Endothelial cell (in vitro differentiated cells): ENCODE data around the gene THEMIS2. TPM values are rescaled to one million over a fixed set of nuclear protein-coding genes. Genes with fewer than 3 reads are reported as not detected.

Experiments used
- DNase-seq: peaks from one replicate; pipeline ENCODE4 v3.0.0; 2021; ENCODE audit warnings: low spot score
- H3K27ac Mint-ChIP-seq: one replicate; pipeline ENCODE4 v1.8.0; 2021; ENCODE audit warnings: mixed read lengths, inconsistent platforms; ENCODE audit not compliant: unreplicated experiment
- H3K27me3 Mint-ChIP-seq: one replicate; pipeline ENCODE4 v1.8.0; 2021; ENCODE audit warnings: mild to moderate bottlenecking, moderate library complexity, mixed read lengths, inconsistent platforms; ENCODE audit not compliant: unreplicated experiment
- H3K36me3 Mint-ChIP-seq: one replicate; pipeline ENCODE4 v1.8.0; 2021; ENCODE audit warnings: mild to moderate bottlenecking, low read depth, mixed read lengths, inconsistent platforms; ENCODE audit not compliant: unreplicated experiment
- H3K4me1 Mint-ChIP-seq: one replicate; pipeline ENCODE4 v1.8.0; 2021; ENCODE audit warnings: mild to moderate bottlenecking, mixed read lengths, inconsistent platforms; ENCODE audit not compliant: unreplicated experiment
- H3K4me3 Mint-ChIP-seq: one replicate; pipeline ENCODE4 v1.8.0; 2021; ENCODE audit warnings: mild to moderate bottlenecking, mixed read lengths, inconsistent platforms; ENCODE audit not compliant: unreplicated experiment
- H3K9me3 Mint-ChIP-seq: one replicate; pipeline ENCODE4 v1.8.0; 2021; ENCODE audit warnings: mixed read lengths, inconsistent platforms; ENCODE audit not compliant: unreplicated experiment
- CTCF ChIP-seq: fragments of 200-600 bp; sonication (generic); IDR thresholded peaks from one replicate; pipeline ENCODE4 v1.5.0; 2021; ENCODE audit warnings: antibody characterized with exemption; ENCODE audit not compliant: unreplicated experiment
- total RNA-seq: library from RNA; stranded (reverse); fragmentation: NEBNext Ultra II Directional; extraction: Animal tissue kit (Norgen Biotek cat#: 25700); gene quantifications from one replicate; pipeline ENCODE4 v1.2.1, GENCODE V29; 2021; ENCODE audit not compliant: unreplicated experiment

The THEMIS2 gene
- total RNA-seq, 1 donor from 2014 or later = 9.6 TPM

GRCh38 chr1:27858949-27859576, 13.3 kb upstream of the THEMIS2 start:
- Mint-ChIP-seq H3K27ac (no peak overlapping the region), H3K4me1 (peaks cover 10% of the 10 kb centered on the region), H3K36me3 (no peaks in the 10 kb centered on the region), H3K27me3 (no peaks in the 10 kb centered on the region), H3K9me3 (no peaks in the 10 kb centered on the region), H3K4me3 (no peak overlapping the region)
- no peak for TF ChIP-seq CTCF
- DNase-seq = no peak

DNA sequence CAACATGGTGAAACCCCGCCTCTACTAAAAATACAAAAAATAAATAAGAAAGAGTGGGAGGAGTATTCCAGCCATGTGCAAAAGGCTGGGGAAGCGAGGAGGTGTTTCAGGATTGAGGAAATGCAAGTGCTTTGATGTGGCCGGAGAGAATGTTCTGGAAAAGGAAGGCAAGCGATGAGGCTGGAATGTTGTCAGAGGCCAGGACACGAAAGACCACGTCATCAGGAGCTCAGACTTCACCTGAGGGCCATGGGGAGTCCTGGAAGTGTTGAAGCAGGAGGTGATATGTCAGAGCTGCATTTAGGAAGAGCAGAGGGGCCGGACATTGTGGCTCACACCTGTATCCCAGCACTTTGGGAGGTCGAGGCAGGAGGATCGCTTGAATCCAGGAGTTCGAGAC, 10.9 kb upstream of the THEMIS2 start:
- no peak for DNase-seq
- no peak for TF ChIP-seq CTCF
- Mint-ChIP-seq H3K4me3 (no peak overlapping the region), H3K4me1 (peaks cover 12% of the 10 kb centered on the region), H3K27me3 (no peaks in the 10 kb centered on the region), H3K27ac (no peak overlapping the region), H3K36me3 (no peaks in the 10 kb centered on the region), H3K9me3 (no peaks in the 10 kb centered on the region)

- Mint-ChIP-seq H3K4me3 (no peak overlapping the region), H3K4me1 (peaks cover 12% of the 10 kb centered on the region), H3K27me3 (no peaks in the 10 kb centered on the region), H3K27ac (peak overlapping the region; percentile 55), H3K36me3 (no peaks in the 10 kb centered on the region), H3K9me3 (no peaks in the 10 kb centered on the region)
- DNase-seq = no peak
- no peak for TF ChIP-seq CTCF
Observed at GRCh38 chr1:27862004-27862403, 10.3 kb upstream of the THEMIS2 start.

- TF ChIP-seq CTCF = no peak
- peak overlapping the region; percentile 10 for H3K4me3 Mint-ChIP-seq
- H3K9me3 Mint-ChIP-seq = no peaks in the 10 kb centered on the region
- H3K4me1 Mint-ChIP-seq = peaks cover 12% of the 10 kb centered on the region
- H3K27ac Mint-ChIP-seq = peak overlapping the region; percentile 73
- H3K27me3 Mint-ChIP-seq = no peaks in the 10 kb centered on the region
- DNase-seq = peak; percentile 38
- H3K36me3 Mint-ChIP-seq = no peaks in the 10 kb centered on the region
Observed at GRCh38 chr1:27862671-27863537, 9.4 kb upstream of the THEMIS2 start.

GRCh38 chr1:27863538-27863915, 8.8 kb upstream of the THEMIS2 start:
- H3K4me1 Mint-ChIP-seq = peaks cover 12% of the 10 kb centered on the region
- peak overlapping the region; percentile 10 for H3K4me3 Mint-ChIP-seq
- no peak for DNase-seq
- H3K36me3 Mint-ChIP-seq = no peaks in the 10 kb centered on the region
- no peaks in the 10 kb centered on the region for H3K27me3 Mint-ChIP-seq
- peak overlapping the region; percentile 73 for H3K27ac Mint-ChIP-seq
- H3K9me3 Mint-ChIP-seq = no peaks in the 10 kb centered on the region
- TF ChIP-seq CTCF = no peak
